HepG2 (cell line): ENCODE measurements around the gene KLHL3. TPM values are rescaled to one million over a fixed set of nuclear protein-coding genes. Genes with fewer than 3 reads are reported as not detected.

Source experiments
- CHD4 ChIP-seq: fragments of 200-600 bp; sonication (generic); IDR thresholded peaks from 2 replicates; pipeline ENCODE4 v1.7.0; 2017; ENCODE audit warnings: mild to moderate bottlenecking, low read length, borderline replicate concordance
- FOXC1 ChIP-seq: sonication (generic); formaldehyde crosslinking; IDR thresholded peaks from 2 replicates; pipeline ENCODE4 v1.8.0; 2022; ENCODE audit warnings: mild to moderate bottlenecking, missing genetic modification reagents, borderline replicate concordance
- MLLT10 ChIP-seq: sonication (generic); formaldehyde crosslinking; IDR thresholded peaks from 2 replicates; pipeline ENCODE4 v1.4.0; 2020; ENCODE audit warnings: missing genetic modification reagents
- NFYC ChIP-seq: IDR thresholded peaks from 2 replicates; pipeline ENCODE4 v1.6.1; 2016; ENCODE audit warnings: missing genetic modification reagents, missing compliant biosample characterization
- PRDM10 ChIP-seq: sonication (generic); formaldehyde crosslinking; IDR thresholded peaks from 2 replicates; pipeline ENCODE4 v1.4.0; 2020; ENCODE audit warnings: low read depth, missing genetic modification reagents
- RBFOX2 ChIP-seq: fragments of 200-400 bp; formaldehyde crosslinking; IDR thresholded peaks from 2 replicates; pipeline ENCODE4 v1.6.1; 2017; ENCODE audit warnings: low read depth, mild to moderate bottlenecking, low read length
- TOPORS ChIP-seq: sonication (generic); formaldehyde crosslinking; IDR thresholded peaks from 2 replicates; pipeline ENCODE4 v1.8.0; 2023; ENCODE audit warnings: mild to moderate bottlenecking, missing genetic modification reagents
- ZC3H4 ChIP-seq: sonication (generic); formaldehyde crosslinking; IDR thresholded peaks from 2 replicates; pipeline ENCODE4 v1.4.0; 2020; ENCODE audit warnings: missing genetic modification reagents, borderline replicate concordance
- ZNF280B ChIP-seq: sonication (generic); formaldehyde crosslinking; IDR thresholded peaks from 2 replicates; pipeline ENCODE4 v1.5.0; 2020; ENCODE audit warnings: missing genetic modification reagents, mild to moderate bottlenecking, borderline replicate concordance
- ZNF441 ChIP-seq: sonication (generic); formaldehyde crosslinking; IDR thresholded peaks from 2 replicates; pipeline ENCODE4 v1.7.0; 2021; ENCODE audit warnings: missing genetic modification reagents, borderline replicate concordance
- ZNF660 ChIP-seq: sonication (generic); formaldehyde crosslinking; IDR thresholded peaks from 2 replicates; pipeline ENCODE4 v1.5.1; 2020; ENCODE audit warnings: mild to moderate bottlenecking, low read depth, missing genetic modification reagents, borderline replicate concordance
- ZNF780A ChIP-seq: sonication (generic); formaldehyde crosslinking; IDR thresholded peaks from 2 replicates; pipeline ENCODE4 v1.8.0; 2022; ENCODE audit warnings: mild to moderate bottlenecking, missing genetic modification reagents, moderate library complexity
- ZNF883 ChIP-seq: sonication (generic); formaldehyde crosslinking; IDR thresholded peaks from 2 replicates; pipeline ENCODE4 v1.5.1; 2020; ENCODE audit warnings: mild to moderate bottlenecking, missing genetic modification reagents; ENCODE audit errors: not compliant biosample characterization
- polyA plus RNA-seq, 8 experiments: library from polyadenylated mRNA; depleted of rRNA in 3 of 8; stranded (reverse) in 7 of 8; unstranded in 1 of 8; fragments of >200 nt; fragmentation: Illumina TruSeq in 4 of 8; extraction: Trizol in 4 of 8; gene quantifications; 2 replicates each; pipeline versions ENCODE4 v1.2.1 to v1.2.3, GENCODE V29; 2011 to 2016; ENCODE audit warnings: low read depth in 4 of 8, missing spikeins in 1 of 8, mixed read lengths in 1 of 8; ENCODE audit not compliant: insufficient read depth in 1 of 8
- total RNA-seq, 5 experiments: library from RNA; depleted of rRNA; stranded (reverse); fragments of >200 nt; fragmentation: Illumina TruSeq; extraction: Trizol; gene quantifications; 2 replicates each; pipeline ENCODE4 v1.2.3, GENCODE V29; 2016; ENCODE audit warnings: low read depth in 1 of 5
- TF ChIP-seq, protein P1 (sequence below): sonication (generic); formaldehyde crosslinking; IDR thresholded peaks from one replicate; pipeline ENCODE4 v1.5.1; 2020; ENCODE audit warnings: mild to moderate bottlenecking, missing genetic modification reagents; ENCODE audit errors: not compliant biosample characterization

KLHL3 gene
- total and polyA plus RNA-seq, 2 of the 13 experiments (the other 11 are each of a cell fraction or from before 2014, with no cell fraction given): 0.02 to 0.08 TPM

- TF ChIP-seq CHD4: no peak
- peak; percentile 98 for TF ChIP-seq RBFOX2
- peak; percentile 73 for TF ChIP-seq TOPORS
- TF ChIP-seq FOXC1: no peak; the same call in 1 of the 2 replicates
- TF ChIP-seq ZC3H4: no peak
- no peak; the same call in 1 of the 2 replicates for TF ChIP-seq ZNF660 (CRISPR knock-in tag)
- TF ChIP-seq ZNF780A (CRISPR knock-in tag): peak; percentile 76; the same call in 1 of the 2 replicates
- peak; percentile 9; the same call in 1 of the 2 replicates for TF ChIP-seq ZNF280B (CRISPR knock-in tag)
- TF ChIP-seq ZNF441 (CRISPR knock-in tag): peak; percentile 36; the same call in 1 of the 2 replicates
- TF ChIP-seq MLLT10 (CRISPR knock-in tag): 0 out of 2 replicates have a peak, but pooled peaks have one; percentile 1
- peak; percentile 36 for TF ChIP-seq ZNF883 (CRISPR knock-in tag)
- peak; percentile 89 for TF ChIP-seq NFYC
- TF ChIP-seq, protein P1, sequence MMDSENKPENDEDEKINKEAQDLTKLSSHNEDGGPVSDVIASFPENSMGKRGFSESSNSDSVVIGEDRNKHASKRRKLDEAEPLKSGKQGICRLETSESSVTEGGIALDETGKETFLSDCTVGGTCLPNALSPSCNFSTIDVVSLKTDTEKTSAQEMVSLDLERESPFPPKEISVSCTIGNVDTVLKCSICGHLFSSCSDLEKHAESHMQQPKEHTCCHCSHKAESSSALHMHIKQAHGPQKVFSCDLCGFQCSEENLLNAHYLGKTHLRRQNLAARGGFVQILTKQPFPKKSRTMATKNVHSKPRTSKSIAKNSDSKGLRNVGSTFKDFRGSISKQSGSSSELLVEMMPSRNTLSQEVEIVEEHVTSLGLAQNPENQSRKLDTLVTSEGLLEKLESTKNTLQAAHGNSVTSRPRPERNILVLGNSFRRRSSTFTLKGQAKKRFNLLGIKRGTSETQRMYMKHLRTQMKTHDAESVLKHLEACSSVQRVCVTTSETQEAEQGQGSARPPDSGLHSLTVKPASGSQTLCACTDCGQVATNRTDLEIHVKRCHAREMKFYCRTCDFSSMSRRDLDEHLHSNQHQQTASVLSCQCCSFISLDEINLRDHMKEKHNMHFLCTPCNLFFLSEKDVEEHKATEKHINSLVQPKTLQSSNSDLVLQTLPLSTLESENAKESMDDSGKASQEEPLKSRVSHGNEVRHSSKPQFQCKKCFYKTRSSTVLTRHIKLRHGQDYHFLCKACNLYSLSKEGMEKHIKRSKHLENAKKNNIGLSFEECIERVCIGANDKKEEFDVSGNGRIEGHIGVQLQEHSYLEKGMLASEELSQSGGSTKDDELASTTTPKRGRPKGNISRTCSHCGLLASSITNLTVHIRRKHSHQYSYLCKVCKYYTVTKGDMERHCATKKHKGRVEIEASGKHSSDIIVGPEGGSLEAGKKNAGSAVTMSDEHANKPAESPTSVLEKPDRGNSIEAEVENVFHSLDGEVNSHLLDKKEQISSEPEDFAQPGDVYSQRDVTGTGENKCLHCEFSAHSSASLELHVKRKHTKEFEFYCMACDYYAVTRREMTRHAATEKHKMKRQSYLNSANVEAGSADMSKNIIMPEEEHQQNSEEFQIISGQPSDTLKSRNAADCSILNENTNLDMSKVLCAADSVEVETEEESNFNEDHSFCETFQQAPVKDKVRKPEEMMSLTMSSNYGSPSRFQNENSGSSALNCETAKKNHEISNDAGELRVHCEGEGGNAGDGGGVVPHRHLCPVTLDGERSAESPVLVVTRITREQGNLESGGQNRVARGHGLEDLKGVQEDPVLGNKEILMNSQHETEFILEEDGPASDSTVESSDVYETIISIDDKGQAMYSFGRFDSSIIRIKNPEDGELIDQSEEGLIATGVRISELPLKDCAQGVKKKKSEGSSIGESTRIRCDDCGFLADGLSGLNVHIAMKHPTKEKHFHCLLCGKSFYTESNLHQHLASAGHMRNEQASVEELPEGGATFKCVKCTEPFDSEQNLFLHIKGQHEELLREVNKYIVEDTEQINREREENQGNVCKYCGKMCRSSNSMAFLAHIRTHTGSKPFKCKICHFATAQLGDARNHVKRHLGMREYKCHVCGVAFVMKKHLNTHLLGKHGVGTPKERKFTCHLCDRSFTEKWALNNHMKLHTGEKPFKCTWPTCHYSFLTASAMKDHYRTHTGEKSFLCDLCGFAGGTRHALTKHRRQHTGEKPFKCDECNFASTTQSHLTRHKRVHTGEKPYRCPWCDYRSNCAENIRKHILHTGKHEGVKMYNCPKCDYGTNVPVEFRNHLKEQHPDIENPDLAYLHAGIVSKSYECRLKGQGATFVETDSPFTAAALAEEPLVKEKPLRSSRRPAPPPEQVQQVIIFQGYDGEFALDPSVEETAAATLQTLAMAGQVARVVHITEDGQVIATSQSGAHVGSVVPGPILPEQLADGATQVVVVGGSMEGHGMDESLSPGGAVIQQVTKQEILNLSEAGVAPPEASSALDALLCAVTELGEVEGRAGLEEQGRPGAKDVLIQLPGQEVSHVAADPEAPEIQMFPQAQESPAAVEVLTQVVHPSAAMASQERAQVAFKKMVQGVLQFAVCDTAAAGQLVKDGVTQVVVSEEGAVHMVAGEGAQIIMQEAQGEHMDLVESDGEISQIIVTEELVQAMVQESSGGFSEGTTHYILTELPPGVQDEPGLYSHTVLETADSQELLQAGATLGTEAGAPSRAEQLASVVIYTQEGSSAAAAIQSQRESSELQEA (CRISPR knock-in tag): peak; percentile 77
- TF ChIP-seq PRDM10 (CRISPR knock-in tag): peak; percentile 70; the same call in 1 of the 2 replicates
Measured at GRCh38 chr5:137754188-137754960, 18.5 kb upstream of the KLHL3 start, which contains the start of gene HNRNPA0 (continued).
